ENCODE measurements around the gene SLC25A18.

SLC25A18 gene

GRCh38 chr22:17586831-17587440 lies 23.6 kb downstream of the SLC25A18 start:
- Histone ChIP-seq H3K36me3 (ENCODE audit: control insufficient read depth in 2 of 2, insufficient read depth in 2 of 2, low read length in 2 of 2) (peaks cover 9 to 11% of the 10 kb centered on the region in 2 donors), H3K27me3 (ENCODE audit: control insufficient read depth in 1 of 2, insufficient read depth in 2 of 2, low read length in 2 of 2) (no peaks in the 10 kb centered on the region), H3K9ac (ENCODE audit: low read length in 2 of 2) (no peak overlapping the region), H3K9me3 (ENCODE audit: control insufficient read depth in 2 of 2, low read length in 2 of 2) (no peaks in the 10 kb centered on the region), H3K27ac (ENCODE audit: low read length) (no peak overlapping the region), H3K4me3 (ENCODE audit: low read length in 2 of 2) (no peak overlapping the region), H3K4me1 (ENCODE audit: control insufficient read depth, insufficient read depth, low read length) (no peaks in the 10 kb centered on the region)

GRCh38 chr22:17587629-17588028 lies 24.3 kb downstream of the SLC25A18 start:
- no peaks in the 10 kb centered on the region for H3K9me3 ChIP-seq (ENCODE audit: control insufficient read depth in 2 of 2, low read length in 2 of 2)
- peaks cover 14 to 15% of the 10 kb centered on the region in 2 donors for H3K36me3 ChIP-seq (ENCODE audit: control insufficient read depth in 2 of 2, insufficient read depth in 2 of 2, low read length in 2 of 2)
- no peaks in the 10 kb centered on the region for H3K27me3 ChIP-seq (ENCODE audit: control insufficient read depth in 1 of 2, insufficient read depth in 2 of 2, low read length in 2 of 2)
- no peak overlapping the region for H3K4me3 ChIP-seq (ENCODE audit: low read length in 2 of 2)
- no peaks in the 10 kb centered on the region for H3K4me1 ChIP-seq (ENCODE audit: control insufficient read depth, insufficient read depth, low read length)
- no peak overlapping the region for H3K9ac ChIP-seq (ENCODE audit: low read length in 2 of 2)
- H3K27ac ChIP-seq (ENCODE audit: low read length) = no peak overlapping the region

GRCh38 chr22:17588606-17589005 lies 25.3 kb downstream of the SLC25A18 start:
- H3K27ac ChIP-seq (ENCODE audit: low read length) = no peak overlapping the region
- H3K36me3 ChIP-seq (ENCODE audit: control insufficient read depth in 2 of 2, insufficient read depth in 2 of 2, low read length in 2 of 2) = peaks cover 19 to 22% of the 10 kb centered on the region in 2 donors
- H3K4me1 ChIP-seq (ENCODE audit: control insufficient read depth, insufficient read depth, low read length) = no peaks in the 10 kb centered on the region
- no peaks in the 10 kb centered on the region for H3K27me3 ChIP-seq (ENCODE audit: control insufficient read depth in 1 of 2, insufficient read depth in 2 of 2, low read length in 2 of 2)
- H3K4me3 ChIP-seq (ENCODE audit: low read length in 2 of 2) = no peak overlapping the region
- no peak overlapping the region for H3K9ac ChIP-seq (ENCODE audit: low read length in 2 of 2)
- H3K9me3 ChIP-seq (ENCODE audit: control insufficient read depth in 2 of 2, low read length in 2 of 2) = no peaks in the 10 kb centered on the region

- Histone ChIP-seq H3K36me3 (ENCODE audit: control insufficient read depth in 2 of 2, insufficient read depth in 2 of 2, low read length in 2 of 2) (peaks cover 30 to 31% of the 10 kb centered on the region in 2 donors), H3K27ac (ENCODE audit: low read length) (no peak overlapping the region)
These were observed 26.6 kb downstream of the SLC25A18 start for GRCh38 chr22:17589810-17590375.

GRCh38 chr22:17590586-17590985 lies 27.3 kb downstream of the SLC25A18 start:
- Histone ChIP-seq H3K9me3 (ENCODE audit: control insufficient read depth in 2 of 2, low read length in 2 of 2) (no peaks in the 10 kb centered on the region), H3K4me3 (ENCODE audit: low read length in 2 of 2) (no peak overlapping the region), H3K4me1 (ENCODE audit: control insufficient read depth, insufficient read depth, low read length) (no peaks in the 10 kb centered on the region), H3K9ac (ENCODE audit: low read length in 2 of 2) (no peak overlapping the region), H3K27ac (ENCODE audit: low read length) (no peak overlapping the region), H3K36me3 (ENCODE audit: control insufficient read depth in 2 of 2, insufficient read depth in 2 of 2, low read length in 2 of 2) (peaks cover 32 to 34% of the 10 kb centered on the region in 2 donors), H3K27me3 (ENCODE audit: control insufficient read depth in 1 of 2, insufficient read depth in 2 of 2, low read length in 2 of 2) (no peaks in the 10 kb centered on the region)

More at GRCh38 chr22:17589810-17590375, 26.6 kb downstream of the SLC25A18 start:
- Histone ChIP-seq H3K4me1 (ENCODE audit: control insufficient read depth, insufficient read depth, low read length) (no peaks in the 10 kb centered on the region), H3K27me3 (ENCODE audit: control insufficient read depth in 1 of 2, insufficient read depth in 2 of 2, low read length in 2 of 2) (no peaks in the 10 kb centered on the region), H3K4me3 (ENCODE audit: low read length in 2 of 2) (no peak overlapping the region), H3K9ac (ENCODE audit: low read length in 2 of 2) (no peak overlapping the region), H3K9me3 (ENCODE audit: control insufficient read depth in 2 of 2, low read length in 2 of 2) (no peaks in the 10 kb centered on the region)

- Histone ChIP-seq H3K4me1 (ENCODE audit: control insufficient read depth, insufficient read depth, low read length) (no peaks in the 10 kb centered on the region), H3K27ac (ENCODE audit: low read length) (no peak overlapping the region), H3K36me3 (ENCODE audit: control insufficient read depth in 2 of 2, insufficient read depth in 2 of 2, low read length in 2 of 2) (peaks cover 43% of the 10 kb centered on the region in 2 donors), H3K27me3 (ENCODE audit: control insufficient read depth in 1 of 2, insufficient read depth in 2 of 2, low read length in 2 of 2) (no peaks in the 10 kb centered on the region), H3K4me3 (ENCODE audit: low read length in 2 of 2) (no peak overlapping the region), H3K9ac (ENCODE audit: low read length in 2 of 2) (no peak overlapping the region), H3K9me3 (ENCODE audit: control insufficient read depth in 2 of 2, low read length in 2 of 2) (no peaks in the 10 kb centered on the region)
These were observed 28.9 kb downstream of the SLC25A18 start for GRCh38 chr22:17592201-17592600.

GRCh38 chr22:17596226-17596625 lies 32.9 kb downstream of the SLC25A18 start:
- no peak overlapping the region for H3K27ac ChIP-seq (ENCODE audit: low read length)
- peaks cover 58% of the 10 kb centered on the region in 2 donors for H3K36me3 ChIP-seq (ENCODE audit: control insufficient read depth in 2 of 2, insufficient read depth in 2 of 2, low read length in 2 of 2)
- H3K4me1 ChIP-seq (ENCODE audit: control insufficient read depth, insufficient read depth, low read length) = no peaks in the 10 kb centered on the region

GRCh38 chr22:17597217-17597616 lies 33.9 kb downstream of the SLC25A18 start:
- Histone ChIP-seq H3K9ac (ENCODE audit: low read length in 2 of 2) (no peak overlapping the region), H3K27ac (ENCODE audit: low read length) (no peak overlapping the region), H3K27me3 (ENCODE audit: control insufficient read depth in 1 of 2, insufficient read depth in 2 of 2, low read length in 2 of 2) (no peaks in the 10 kb centered on the region), H3K4me3 (ENCODE audit: low read length in 2 of 2) (no peak overlapping the region), H3K36me3 (ENCODE audit: control insufficient read depth in 2 of 2, insufficient read depth in 2 of 2, low read length in 2 of 2) (peaks cover 50 to 51% of the 10 kb centered on the region in 2 donors), H3K9me3 (ENCODE audit: control insufficient read depth in 2 of 2, low read length in 2 of 2) (no peaks in the 10 kb centered on the region), H3K4me1 (ENCODE audit: control insufficient read depth, insufficient read depth, low read length) (no peaks in the 10 kb centered on the region)

More at GRCh38 chr22:17596226-17596625, 32.9 kb downstream of the SLC25A18 start:
- no peak overlapping the region for H3K4me3 ChIP-seq (ENCODE audit: low read length in 2 of 2)
- no peaks in the 10 kb centered on the region for H3K9me3 ChIP-seq (ENCODE audit: control insufficient read depth in 2 of 2, low read length in 2 of 2)
- no peak overlapping the region for H3K9ac ChIP-seq (ENCODE audit: low read length in 2 of 2)
- no peaks in the 10 kb centered on the region for H3K27me3 ChIP-seq (ENCODE audit: control insufficient read depth in 1 of 2, insufficient read depth in 2 of 2, low read length in 2 of 2)

GRCh38 chr22:17598318-17598717 lies 35.0 kb downstream of the SLC25A18 start:
- Histone ChIP-seq H3K27ac (ENCODE audit: low read length) (no peak overlapping the region), H3K4me3 (ENCODE audit: low read length in 2 of 2) (no peak overlapping the region), H3K27me3 (ENCODE audit: control insufficient read depth in 1 of 2, insufficient read depth in 2 of 2, low read length in 2 of 2) (no peaks in the 10 kb centered on the region), H3K36me3 (ENCODE audit: control insufficient read depth in 2 of 2, insufficient read depth in 2 of 2, low read length in 2 of 2) (peaks cover 45% of the 10 kb centered on the region in 2 donors), H3K4me1 (ENCODE audit: control insufficient read depth, insufficient read depth, low read length) (no peaks in the 10 kb centered on the region), H3K9ac (ENCODE audit: low read length in 2 of 2) (no peak overlapping the region), H3K9me3 (ENCODE audit: control insufficient read depth in 2 of 2, low read length in 2 of 2) (no peaks in the 10 kb centered on the region)

GRCh38 chr22:17601031-17601430 lies 37.7 kb downstream of the SLC25A18 start:
- Histone ChIP-seq H3K4me1 (ENCODE audit: control insufficient read depth, insufficient read depth, low read length) (no peaks in the 10 kb centered on the region), H3K27me3 (ENCODE audit: control insufficient read depth in 1 of 2, insufficient read depth in 2 of 2, low read length in 2 of 2) (no peaks in the 10 kb centered on the region), H3K4me3 (ENCODE audit: low read length in 2 of 2) (no peak overlapping the region), H3K27ac (ENCODE audit: low read length) (no peak overlapping the region), H3K9me3 (ENCODE audit: control insufficient read depth in 2 of 2, low read length in 2 of 2) (no peaks in the 10 kb centered on the region), H3K36me3 (ENCODE audit: control insufficient read depth in 2 of 2, insufficient read depth in 2 of 2, low read length in 2 of 2) (peaks cover 30% of the 10 kb centered on the region in 2 donors), H3K9ac (ENCODE audit: low read length in 2 of 2) (no peak overlapping the region)

- no peaks in the 10 kb centered on the region for H3K27me3 ChIP-seq (ENCODE audit: control insufficient read depth in 1 of 2, insufficient read depth in 2 of 2, low read length in 2 of 2)
- H3K4me3 ChIP-seq (ENCODE audit: low read length in 2 of 2) = no peak overlapping the region
- H3K27ac ChIP-seq (ENCODE audit: low read length) = no peak overlapping the region
- H3K9ac ChIP-seq (ENCODE audit: low read length in 2 of 2) = no peak overlapping the region
- H3K9me3 ChIP-seq (ENCODE audit: control insufficient read depth in 2 of 2, low read length in 2 of 2) = no peaks in the 10 kb centered on the region
- no peaks in the 10 kb centered on the region for H3K4me1 ChIP-seq (ENCODE audit: control insufficient read depth, insufficient read depth, low read length)
- H3K36me3 ChIP-seq (ENCODE audit: control insufficient read depth in 2 of 2, insufficient read depth in 2 of 2, low read length in 2 of 2) = peaks cover 10 to 13% of the 10 kb centered on the region in 2 donors
These were observed 40.4 kb downstream of the SLC25A18 start for GRCh38 chr22:17603668-17604067.

All from stomach smooth muscle (tissue), 2 donors.